HK-2 (cell line): ENCODE results near the gene FYN.

Experiments used
- DNase-seq: peaks from one replicate; pipeline ENCODE4 v3.0.0-alpha.2; 2018; ENCODE audit not compliant: unreplicated experiment

The FYN gene

GRCh38 chr6:111831408-111831807, 41.8 kb downstream of the FYN start:
- no peak for DNase-seq

- no peak for DNase-seq
Observed at GRCh38 chr6:111829998-111830397, 43.3 kb downstream of the FYN start.

DNA sequence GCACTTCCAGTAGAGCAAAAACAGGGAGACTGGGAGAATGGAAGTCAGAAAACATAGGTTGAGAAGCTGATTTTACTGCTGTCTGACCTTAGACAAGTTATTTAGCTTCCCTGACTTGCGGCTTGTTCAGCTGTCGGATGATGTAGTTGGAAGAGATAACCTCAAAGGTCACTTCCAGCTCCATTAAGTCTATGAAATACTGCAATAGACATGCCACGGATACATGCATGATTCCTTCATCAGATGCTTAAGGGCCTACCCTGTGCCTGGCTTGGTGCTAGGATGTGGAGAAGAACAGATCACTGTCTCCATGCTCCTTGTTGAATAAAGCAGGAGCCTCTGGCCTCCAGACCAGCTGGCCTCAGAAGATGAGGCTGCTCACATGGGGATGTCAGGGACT, 43.7 kb downstream of the FYN start:
- no peak for DNase-seq

GRCh38 chr6:111828809-111829208, 44.4 kb downstream of the FYN start:
- no peak for DNase-seq

DNA sequence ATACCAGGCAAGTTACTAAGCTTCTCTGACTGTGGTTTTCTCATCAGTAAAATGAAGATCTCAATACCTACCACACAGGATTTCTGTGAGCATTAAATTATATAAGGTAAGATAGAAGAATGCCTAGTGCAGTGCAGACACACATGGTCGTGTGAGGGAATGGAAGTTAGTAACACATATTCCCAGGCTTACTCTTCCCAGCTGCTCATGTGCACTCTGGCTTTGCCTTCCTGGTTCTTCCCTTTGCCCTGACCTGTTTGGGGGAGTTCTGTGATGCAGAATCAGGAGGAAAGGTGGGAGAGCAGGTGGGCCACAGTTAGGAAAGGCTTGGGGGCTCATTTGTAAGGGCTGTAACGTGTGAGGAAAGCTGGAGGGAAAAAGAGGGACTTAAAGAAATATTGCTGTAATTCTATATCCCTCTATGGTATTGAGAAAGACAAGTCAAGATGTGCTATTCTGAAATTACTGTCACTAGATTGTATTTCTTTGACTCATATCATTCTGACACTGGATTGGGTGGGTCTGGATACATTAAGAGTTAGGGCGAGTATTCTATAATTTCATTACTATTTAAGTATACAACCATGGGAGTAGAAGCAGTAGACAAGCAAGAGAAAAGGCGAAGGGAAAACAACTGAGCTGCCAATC, 47.7 kb downstream of the FYN start:
- DNase-seq: no peak

GRCh38 chr6:111824608-111825337, 48.5 kb downstream of the FYN start:
- DNase-seq: no peak

- no peak for DNase-seq
Observed at GRCh38 chr6:111823831-111824607, 49.2 kb downstream of the FYN start.

DNA sequence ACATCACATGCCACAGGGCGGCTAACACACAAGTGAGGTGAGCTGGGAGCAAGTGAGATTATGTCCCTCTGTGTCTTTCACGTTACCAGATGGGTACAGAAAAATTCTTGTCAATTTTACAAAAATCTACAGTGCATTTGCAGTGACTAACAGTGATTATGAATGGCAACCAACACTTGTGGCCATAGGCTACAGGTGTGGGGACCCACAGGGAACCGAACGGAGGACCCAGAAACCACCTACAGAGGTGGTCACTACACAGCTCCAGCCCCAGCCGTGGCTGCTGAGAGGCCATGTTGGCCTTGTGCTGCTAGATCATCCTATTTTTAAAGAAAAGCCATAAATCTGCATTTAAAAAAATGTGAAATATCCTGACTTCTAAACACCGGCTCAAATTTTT, 50.2 kb downstream of the FYN start:
- no peak for DNase-seq

DNA sequence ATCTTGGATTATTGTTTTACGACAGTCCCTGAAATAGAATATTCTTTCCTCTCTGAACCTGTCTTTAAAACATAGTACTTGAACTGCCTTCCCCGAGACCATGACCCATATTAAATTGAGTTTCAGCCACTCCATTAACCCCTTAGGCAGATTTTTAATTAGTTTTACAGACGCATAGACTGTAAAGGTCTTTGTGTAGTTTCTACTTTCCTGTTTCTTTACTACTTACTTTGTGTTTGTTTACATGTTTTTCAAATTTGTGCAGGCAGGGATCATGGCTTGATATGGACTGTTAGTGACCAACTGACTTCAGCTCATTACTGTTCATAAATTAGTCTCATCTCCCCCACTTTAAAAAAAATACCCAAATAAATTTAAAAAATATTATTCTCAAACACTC, 53.8 kb downstream of the FYN start:
- no peak for DNase-seq

DNA sequence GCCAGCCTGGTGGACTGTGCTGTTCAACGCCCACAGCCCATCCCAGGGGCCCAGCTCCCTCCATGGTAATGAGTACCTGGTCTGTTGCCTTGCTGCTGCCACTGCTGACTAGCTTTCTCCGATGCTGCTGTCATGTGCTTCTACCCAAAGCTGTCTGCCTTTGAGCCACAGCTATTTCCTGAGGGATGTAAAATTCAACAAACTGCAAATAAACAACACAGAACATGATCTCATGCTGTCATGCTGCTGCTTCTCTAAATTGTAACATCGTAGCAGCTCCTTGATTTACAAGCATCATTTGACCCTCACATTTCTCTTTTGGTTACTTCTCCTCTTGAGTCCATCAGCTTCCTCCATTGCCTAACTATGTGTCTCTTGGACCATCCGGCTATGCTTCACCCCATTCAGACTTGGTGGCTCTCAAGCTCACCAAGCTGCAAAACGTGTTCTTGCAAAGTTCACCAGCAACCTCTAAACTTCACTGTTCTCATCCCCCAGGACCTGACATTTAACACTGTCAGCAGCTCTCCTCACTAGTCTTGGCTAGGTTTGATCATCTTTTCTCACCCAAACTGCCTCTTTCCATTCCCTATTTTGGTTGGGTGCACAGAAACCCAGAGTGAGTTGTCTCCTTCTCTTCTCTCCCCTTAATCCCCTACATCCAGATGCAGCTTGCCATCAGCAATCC, 54.6 kb downstream of the FYN start:
- DNase-seq: no peak

GRCh38 chr6:111817451-111818120, 55.7 kb downstream of the FYN start:
- no peak for DNase-seq

DNA sequence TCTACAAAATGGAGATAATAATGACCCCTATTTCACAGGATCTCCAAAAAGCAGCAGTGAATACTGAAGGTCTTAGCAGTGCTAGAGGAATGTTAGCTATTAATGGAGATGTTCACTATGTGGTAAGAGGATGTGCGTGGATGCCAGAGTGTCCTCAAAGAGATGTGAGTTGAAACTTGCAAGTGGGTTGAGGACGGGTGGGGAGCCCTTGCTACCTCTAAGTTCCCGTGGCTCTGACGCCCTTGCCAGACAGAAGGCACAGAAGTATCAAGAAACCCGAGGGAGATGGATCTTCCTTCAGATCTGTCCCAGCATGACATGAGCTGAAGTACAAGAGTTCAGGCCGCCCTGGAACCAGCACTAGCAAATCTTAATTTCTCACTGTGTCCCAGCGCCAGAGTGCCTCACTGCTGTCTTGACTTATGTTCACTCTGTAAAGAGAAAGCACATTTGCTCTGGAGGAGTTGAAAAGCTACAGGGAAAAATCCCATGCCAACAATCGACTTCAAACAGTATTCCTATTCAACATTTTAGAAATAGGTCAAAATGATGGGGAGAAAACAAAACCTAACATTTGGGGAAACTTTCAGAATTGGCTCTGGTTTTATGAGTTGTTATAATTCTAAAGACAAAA, 59.5 kb downstream of the FYN start:
- DNase-seq: no peak

- DNase-seq: no peak
Observed at GRCh38 chr6:111813237-111813636, 60.0 kb downstream of the FYN start.

GRCh38 chr6:111812060-111813038, 60.9 kb downstream of the FYN start:
- no peak for DNase-seq

- DNase-seq: no peak
Observed at GRCh38 chr6:111810294-111811131, 62.7 kb downstream of the FYN start.

GRCh38 chr6:111809766-111810165, 63.5 kb downstream of the FYN start:
- DNase-seq: no peak

DNA sequence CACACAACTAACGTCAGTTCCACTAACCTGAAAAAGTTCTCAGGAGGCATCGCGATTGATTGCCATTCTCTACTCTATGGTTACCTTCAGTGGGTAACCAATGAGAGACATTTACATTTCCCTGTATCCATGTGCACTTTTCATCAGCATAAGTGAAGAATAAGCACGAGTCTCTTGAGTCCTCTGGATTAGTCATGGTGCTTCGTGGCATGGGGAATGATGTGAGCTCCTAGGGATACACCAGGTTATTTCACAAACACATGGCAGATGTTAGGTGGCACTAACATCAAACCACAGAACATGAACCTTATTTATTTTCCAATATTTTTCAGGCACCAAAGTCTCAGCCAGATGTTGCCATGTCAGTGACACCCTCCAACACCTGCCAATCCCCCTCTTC, 64.0 kb downstream of the FYN start:
- no peak for DNase-seq

DNA sequence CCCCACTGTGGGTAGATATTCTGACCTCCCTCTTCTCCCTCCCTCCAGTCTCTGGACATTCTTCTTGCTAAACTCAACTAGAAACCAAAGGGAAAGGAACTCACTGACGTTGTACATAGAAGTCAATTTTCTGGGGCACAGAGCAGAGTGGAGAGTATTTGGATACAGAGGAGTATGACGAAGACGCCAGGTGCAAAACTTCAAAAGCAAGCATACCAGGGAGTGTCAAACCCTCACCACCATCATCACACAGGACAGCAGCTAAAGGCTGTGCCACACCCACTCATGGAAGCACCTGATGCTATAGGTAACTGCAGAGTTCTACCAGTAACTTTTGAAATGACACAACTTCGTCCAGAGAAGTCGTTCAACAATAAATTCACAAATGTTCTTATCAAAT, 64.8 kb downstream of the FYN start:
- DNase-seq: no peak
